ENCODE measurements around the gene BCR.
A peak's percentile ranks its signal among the peaks of the same experiment; 100 is the strongest.
"Not testable (repeated sequence)": the region's sequence is repeated elsewhere in the genome, so short reads cannot be mapped to it uniquely, and the experiment has no call there.

Gene BCR

DNA sequence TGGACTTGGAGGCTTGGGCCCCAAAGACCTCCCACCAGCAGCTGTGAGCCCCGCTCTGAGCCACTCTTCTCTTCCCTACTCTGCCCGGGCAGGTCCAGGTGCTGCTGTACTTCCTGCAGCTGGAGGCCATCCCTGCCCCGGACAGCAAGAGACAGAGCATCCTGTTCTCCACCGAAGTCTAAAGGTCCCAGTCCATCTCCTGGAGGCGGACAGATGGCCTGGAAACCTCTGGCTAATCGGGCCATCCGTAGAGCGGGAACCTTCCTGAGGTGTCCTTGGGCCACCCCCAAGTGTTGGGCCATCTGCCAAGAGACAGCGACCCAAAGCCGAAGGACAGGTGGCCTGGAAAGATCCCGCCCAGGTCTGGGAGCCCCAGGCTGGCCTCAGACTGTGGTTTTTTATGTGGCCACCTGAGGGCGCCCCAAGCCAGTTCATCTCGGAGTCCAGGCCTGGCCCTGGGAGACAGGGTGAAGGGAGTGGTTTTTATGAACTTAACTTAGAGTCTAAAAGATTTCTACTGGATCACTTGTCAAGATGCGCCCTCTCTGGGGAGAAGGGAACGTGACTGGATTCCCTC, 135.1 kb downstream of the BCR start:
- Histone ChIP-seq H3K18ac (ENCODE audit: low read length) (no peak overlapping the region), H3K79me1 (ENCODE audit: low read length) (peaks cover 1% of the 10 kb centered on the region), H3K79me2 (ENCODE audit: control insufficient read depth, insufficient read depth, low read length, poor library complexity) (no peaks in the 10 kb centered on the region), H3K27me3 (ENCODE audit: insufficient read depth, low read length) (no peaks in the 10 kb centered on the region), H3K4ac (ENCODE audit: low read depth, low read length) (no peak overlapping the region), H3K23ac (ENCODE audit: low read length) (no peak overlapping the region), H3K9me3 (ENCODE audit: insufficient read depth, low read depth, low read length) (no peaks in the 10 kb centered on the region), H4K12ac (ENCODE audit: low read depth, low read length) (no peak overlapping the region), H3K4me3 (ENCODE audit: low read depth, low read length) (no peak overlapping the region), H3K4me1 (ENCODE audit: control insufficient read depth in 1 of 2, insufficient read depth in 2 of 2, low read length in 2 of 2) (peaks cover 1 to 5% of the 10 kb centered on the region in 2 experiments), H3K9ac (ENCODE audit: low read length) (no peak overlapping the region), H4K91ac (ENCODE audit: low read depth, low read length) (no peak overlapping the region), H2BK120ac (ENCODE audit: insufficient read depth, low read length, poor library complexity) (no peak overlapping the region), H2BK12ac (ENCODE audit: low read length) (no peak overlapping the region), H3K4me2 (ENCODE audit: low read length) (no peak overlapping the region), H2AK5ac (ENCODE audit: low read length) (no peak overlapping the region), H3K27ac (ENCODE audit: low read depth, low read length) (no peak overlapping the region), H3K14ac (ENCODE audit: low read length) (no peak overlapping the region), H4K8ac (ENCODE audit: low read depth, low read length) (no peak overlapping the region), H3K36me3 (ENCODE audit: control insufficient read depth in 1 of 2, insufficient read depth in 2 of 2, low read length in 2 of 2) (peaks cover 31 to 41% of the 10 kb centered on the region in 2 experiments), H2BK5ac (ENCODE audit: low read depth, low read length, poor library complexity) (no peak overlapping the region), H2AFZ (ENCODE audit: insufficient read depth, low read length, poor library complexity) (no peak overlapping the region)
- peak; percentile 63 to 75 for DNase-seq
- WGBS (ENCODE audit: extremely low coverage, insufficient coverage, insufficient read length), result no CpG with 5 or more reads among the region's 15 CpGs

DNA sequence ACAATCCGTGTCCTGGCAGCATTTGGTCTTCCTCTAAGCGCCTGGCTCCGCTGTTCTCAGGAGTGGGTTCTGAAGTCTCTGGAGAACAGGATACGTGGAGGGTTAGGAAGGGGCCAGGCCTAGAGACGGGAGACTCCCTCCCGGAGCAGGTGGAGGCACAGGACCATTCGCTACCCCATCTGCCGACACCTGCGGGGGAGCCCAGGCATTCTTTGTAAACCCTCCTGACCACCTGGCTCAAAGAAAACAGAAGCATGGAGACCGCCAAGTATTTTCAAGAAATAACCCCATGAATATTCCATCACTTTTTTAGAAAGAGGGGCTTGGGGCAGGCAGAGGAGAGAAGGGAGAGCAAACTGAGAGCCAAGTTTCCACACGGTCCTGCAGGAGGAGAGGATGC, 136.3 kb downstream of the BCR start:
- not testable (repeated sequence) for H4K8ac ChIP-seq (ENCODE audit: low read depth, low read length); H3K4me3 ChIP-seq (ENCODE audit: low read depth, low read length); H3K23ac ChIP-seq (ENCODE audit: low read length); H3K4me1 ChIP-seq (ENCODE audit: control insufficient read depth in 1 of 2, insufficient read depth in 2 of 2, low read length in 2 of 2); H3K9me3 ChIP-seq (ENCODE audit: insufficient read depth, low read depth, low read length); H2BK120ac ChIP-seq (ENCODE audit: insufficient read depth, low read length, poor library complexity); H3K79me1 ChIP-seq (ENCODE audit: low read length); H4K12ac ChIP-seq (ENCODE audit: low read depth, low read length); H3K4ac ChIP-seq (ENCODE audit: low read depth, low read length); H2BK5ac ChIP-seq (ENCODE audit: low read depth, low read length, poor library complexity); H3K4me2 ChIP-seq (ENCODE audit: low read length); H3K18ac ChIP-seq (ENCODE audit: low read length); H3K27ac ChIP-seq (ENCODE audit: low read depth, low read length); H3K14ac ChIP-seq (ENCODE audit: low read length); H2BK12ac ChIP-seq (ENCODE audit: low read length); H2AFZ ChIP-seq (ENCODE audit: insufficient read depth, low read length, poor library complexity); H3K79me2 ChIP-seq (ENCODE audit: control insufficient read depth, insufficient read depth, low read length, poor library complexity); H3K27me3 ChIP-seq (ENCODE audit: insufficient read depth, low read length); DNase-seq; H2AK5ac ChIP-seq (ENCODE audit: low read length); H3K9ac ChIP-seq (ENCODE audit: low read length); H4K91ac ChIP-seq (ENCODE audit: low read depth, low read length)
- no CpG with 5 or more reads among the region's 11 CpGs for WGBS (ENCODE audit: extremely low coverage, insufficient coverage, insufficient read length)
- H3K36me3 ChIP-seq (ENCODE audit: control insufficient read depth in 1 of 2, insufficient read depth in 2 of 2, low read length in 2 of 2), result peaks cover 30 to 37% of the 10 kb centered on the region in 2 experiments

DNA sequence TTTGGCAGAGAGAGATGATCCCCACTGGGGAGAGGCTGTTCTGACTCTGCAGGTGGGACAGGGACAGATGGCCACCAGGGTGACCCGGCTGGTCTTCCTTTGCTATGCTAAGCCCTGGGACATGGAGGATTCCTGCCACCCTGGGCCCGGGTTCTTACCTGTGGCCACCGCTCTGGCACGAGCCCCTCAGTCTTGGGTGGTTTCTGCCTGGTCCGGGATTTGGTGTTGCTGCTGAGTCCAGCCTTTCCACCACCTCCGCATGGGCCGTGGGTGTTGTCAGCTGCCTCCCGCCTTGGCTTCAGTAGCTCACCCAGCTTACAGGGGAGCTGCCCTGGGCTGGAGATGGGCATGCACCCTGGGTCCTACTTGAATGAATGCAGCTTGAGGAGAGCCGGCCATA, 138.0 kb downstream of the BCR start:
- H3K27ac ChIP-seq (ENCODE audit: low read depth, low read length); H2BK5ac ChIP-seq (ENCODE audit: low read depth, low read length, poor library complexity); H4K12ac ChIP-seq (ENCODE audit: low read depth, low read length); H3K4me2 ChIP-seq (ENCODE audit: low read length); H2AK5ac ChIP-seq (ENCODE audit: low read length); H3K4me1 ChIP-seq (ENCODE audit: control insufficient read depth in 1 of 2, insufficient read depth in 2 of 2, low read length in 2 of 2); H2BK120ac ChIP-seq (ENCODE audit: insufficient read depth, low read length, poor library complexity); H2AFZ ChIP-seq (ENCODE audit: insufficient read depth, low read length, poor library complexity); H3K9me3 ChIP-seq (ENCODE audit: insufficient read depth, low read depth, low read length); H3K14ac ChIP-seq (ENCODE audit: low read length); H2BK12ac ChIP-seq (ENCODE audit: low read length); H4K91ac ChIP-seq (ENCODE audit: low read depth, low read length); DNase-seq; H3K9ac ChIP-seq (ENCODE audit: low read length); H3K4me3 ChIP-seq (ENCODE audit: low read depth, low read length); H3K27me3 ChIP-seq (ENCODE audit: insufficient read depth, low read length); H4K8ac ChIP-seq (ENCODE audit: low read depth, low read length); H3K23ac ChIP-seq (ENCODE audit: low read length); H3K79me1 ChIP-seq (ENCODE audit: low read length); H3K4ac ChIP-seq (ENCODE audit: low read depth, low read length); H3K18ac ChIP-seq (ENCODE audit: low read length); H3K79me2 ChIP-seq (ENCODE audit: control insufficient read depth, insufficient read depth, low read length, poor library complexity): not testable (repeated sequence)
- peaks cover 18 to 22% of the 10 kb centered on the region in 2 experiments for H3K36me3 ChIP-seq (ENCODE audit: control insufficient read depth in 1 of 2, insufficient read depth in 2 of 2, low read length in 2 of 2)
- no CpG with 5 or more reads among the region's 9 CpGs for WGBS (ENCODE audit: extremely low coverage, insufficient coverage, insufficient read length)

DNA sequence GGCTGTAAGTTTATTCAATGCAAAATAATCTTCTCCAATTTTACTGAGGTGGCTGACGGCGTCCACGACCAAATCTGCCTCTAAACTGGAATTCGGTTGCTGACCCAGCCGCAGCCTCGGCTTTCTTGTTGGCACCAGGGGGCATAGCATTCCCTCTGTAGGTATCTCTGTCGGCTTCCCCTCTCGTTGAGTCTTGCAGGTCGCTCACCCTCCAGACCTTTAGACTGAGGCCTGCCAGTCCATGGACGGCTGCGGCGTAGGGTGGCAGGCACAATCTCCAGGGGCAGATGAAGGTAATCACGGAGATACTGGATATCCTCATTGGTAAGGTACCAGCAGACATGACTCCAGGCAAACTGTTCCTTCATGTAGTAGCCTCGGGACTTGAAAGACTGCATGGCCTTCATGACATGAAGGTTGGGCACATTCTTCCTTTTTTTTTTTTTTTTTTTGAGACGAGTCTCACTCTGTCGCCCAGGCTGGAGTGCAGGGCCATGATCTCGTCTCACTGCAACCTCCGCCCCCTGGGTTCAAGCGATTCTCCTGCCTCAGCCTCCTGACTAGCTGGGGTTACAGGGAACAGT, 142.3 kb downstream of the BCR start:
- not testable (repeated sequence) for H3K27ac ChIP-seq (ENCODE audit: low read depth, low read length); H2BK12ac ChIP-seq (ENCODE audit: low read length); H4K12ac ChIP-seq (ENCODE audit: low read depth, low read length); H3K27me3 ChIP-seq (ENCODE audit: insufficient read depth, low read length); H3K79me1 ChIP-seq (ENCODE audit: low read length); H3K79me2 ChIP-seq (ENCODE audit: control insufficient read depth, insufficient read depth, low read length, poor library complexity); H3K23ac ChIP-seq (ENCODE audit: low read length); H3K4ac ChIP-seq (ENCODE audit: low read depth, low read length); H3K4me3 ChIP-seq (ENCODE audit: low read depth, low read length); H3K9ac ChIP-seq (ENCODE audit: low read length); H2AK5ac ChIP-seq (ENCODE audit: low read length); H3K9me3 ChIP-seq (ENCODE audit: insufficient read depth, low read depth, low read length); H4K8ac ChIP-seq (ENCODE audit: low read depth, low read length); H3K36me3 ChIP-seq (ENCODE audit: control insufficient read depth in 1 of 2, insufficient read depth in 2 of 2, low read length in 2 of 2); H2BK120ac ChIP-seq (ENCODE audit: insufficient read depth, low read length, poor library complexity); H3K14ac ChIP-seq (ENCODE audit: low read length); H3K18ac ChIP-seq (ENCODE audit: low read length); H4K91ac ChIP-seq (ENCODE audit: low read depth, low read length); H3K4me2 ChIP-seq (ENCODE audit: low read length); H3K4me1 ChIP-seq (ENCODE audit: control insufficient read depth in 1 of 2, insufficient read depth in 2 of 2, low read length in 2 of 2); H2AFZ ChIP-seq (ENCODE audit: insufficient read depth, low read length, poor library complexity); H2BK5ac ChIP-seq (ENCODE audit: low read depth, low read length, poor library complexity)
- WGBS (ENCODE audit: extremely low coverage, insufficient coverage, insufficient read length), result no CpG with 5 or more reads among the region's 19 CpGs
- DNase-seq, result peak; percentile 67 to 84

Data from trophoblast cell (in vitro differentiated cells and primary cell).